Measurements from ENCODE around the gene MCM5.

DNA sequence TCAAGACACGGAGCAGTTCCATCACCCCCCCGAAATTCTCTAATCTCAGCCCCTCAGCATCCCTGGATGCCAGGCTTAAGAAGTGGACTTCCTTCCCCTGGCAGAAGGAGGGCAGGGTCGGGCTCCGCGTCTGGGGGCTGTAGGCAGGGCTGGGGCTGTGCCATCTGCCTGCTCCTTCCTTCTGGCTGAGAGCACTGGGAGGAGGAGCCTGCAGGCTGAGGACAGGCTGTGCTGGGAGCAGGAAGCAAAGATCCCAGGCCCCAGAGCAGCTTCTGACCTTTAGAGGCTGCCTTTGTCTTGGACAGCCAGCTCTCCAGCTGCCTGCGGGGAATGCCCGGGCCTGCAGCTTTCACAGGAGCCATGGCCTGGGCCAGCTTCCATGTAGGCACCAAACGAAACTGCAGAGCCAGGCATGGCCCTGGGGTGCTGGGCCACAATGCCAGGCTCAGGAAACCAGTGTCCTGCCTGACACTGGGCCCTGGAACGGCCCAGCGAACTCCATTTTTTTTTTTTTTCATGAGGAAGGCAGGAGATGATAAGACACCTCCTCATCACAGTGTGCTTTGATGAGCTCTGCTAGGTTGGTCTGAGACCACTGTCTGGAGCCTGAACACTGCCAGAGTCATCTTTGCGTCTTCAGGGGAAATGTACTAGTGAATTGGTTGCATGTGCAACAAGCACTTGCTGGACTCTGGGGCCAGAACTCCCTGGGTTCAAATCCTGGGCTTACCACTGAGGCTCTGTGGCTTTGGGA is 67.9 kb downstream of the MCM5 start:
- no peak for TF ChIP-seq POLR2A (IDR thresholded peaks at IDR 0.05)
- no peak for TF ChIP-seq CTCF (IDR thresholded peaks at IDR 0.05)
